GM12874 (cell line): ENCODE results near the gene AP3S1.

ENCODE experiments used
- TF ChIP-seq, protein P1 (sequence below): IDR thresholded peaks from 2 replicates; pipeline ENCODE4 v1.5.1; 2011; ENCODE audit warnings: low read depth, mild to moderate bottlenecking, control low read depth, low read length, moderate library complexity; ENCODE audit not compliant: insufficient read depth

AP3S1 gene

DNA sequence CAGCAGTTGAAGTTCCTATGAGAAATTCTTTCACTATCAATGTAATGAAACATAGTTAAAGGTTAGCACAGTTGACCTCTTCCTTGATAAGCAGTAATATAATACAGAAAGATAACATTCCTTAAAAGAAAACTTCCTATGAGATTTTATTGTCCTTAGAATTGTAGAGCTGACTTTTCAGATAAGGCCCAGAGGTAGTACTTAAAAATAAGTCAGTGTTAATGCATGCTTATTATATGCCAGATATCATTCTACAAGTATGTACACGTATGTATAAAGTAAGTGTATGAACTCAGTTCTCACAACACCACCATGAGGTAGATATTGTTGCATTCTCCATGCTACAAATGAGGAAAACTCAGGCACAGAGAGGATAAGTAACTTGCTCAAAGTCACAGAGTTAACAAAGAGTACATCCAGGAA lies 15.3 kb downstream of the AP3S1 start:
- TF ChIP-seq, protein P1, sequence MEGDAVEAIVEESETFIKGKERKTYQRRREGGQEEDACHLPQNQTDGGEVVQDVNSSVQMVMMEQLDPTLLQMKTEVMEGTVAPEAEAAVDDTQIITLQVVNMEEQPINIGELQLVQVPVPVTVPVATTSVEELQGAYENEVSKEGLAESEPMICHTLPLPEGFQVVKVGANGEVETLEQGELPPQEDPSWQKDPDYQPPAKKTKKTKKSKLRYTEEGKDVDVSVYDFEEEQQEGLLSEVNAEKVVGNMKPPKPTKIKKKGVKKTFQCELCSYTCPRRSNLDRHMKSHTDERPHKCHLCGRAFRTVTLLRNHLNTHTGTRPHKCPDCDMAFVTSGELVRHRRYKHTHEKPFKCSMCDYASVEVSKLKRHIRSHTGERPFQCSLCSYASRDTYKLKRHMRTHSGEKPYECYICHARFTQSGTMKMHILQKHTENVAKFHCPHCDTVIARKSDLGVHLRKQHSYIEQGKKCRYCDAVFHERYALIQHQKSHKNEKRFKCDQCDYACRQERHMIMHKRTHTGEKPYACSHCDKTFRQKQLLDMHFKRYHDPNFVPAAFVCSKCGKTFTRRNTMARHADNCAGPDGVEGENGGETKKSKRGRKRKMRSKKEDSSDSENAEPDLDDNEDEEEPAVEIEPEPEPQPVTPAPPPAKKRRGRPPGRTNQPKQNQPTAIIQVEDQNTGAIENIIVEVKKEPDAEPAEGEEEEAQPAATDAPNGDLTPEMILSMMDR = no peak

DNA sequence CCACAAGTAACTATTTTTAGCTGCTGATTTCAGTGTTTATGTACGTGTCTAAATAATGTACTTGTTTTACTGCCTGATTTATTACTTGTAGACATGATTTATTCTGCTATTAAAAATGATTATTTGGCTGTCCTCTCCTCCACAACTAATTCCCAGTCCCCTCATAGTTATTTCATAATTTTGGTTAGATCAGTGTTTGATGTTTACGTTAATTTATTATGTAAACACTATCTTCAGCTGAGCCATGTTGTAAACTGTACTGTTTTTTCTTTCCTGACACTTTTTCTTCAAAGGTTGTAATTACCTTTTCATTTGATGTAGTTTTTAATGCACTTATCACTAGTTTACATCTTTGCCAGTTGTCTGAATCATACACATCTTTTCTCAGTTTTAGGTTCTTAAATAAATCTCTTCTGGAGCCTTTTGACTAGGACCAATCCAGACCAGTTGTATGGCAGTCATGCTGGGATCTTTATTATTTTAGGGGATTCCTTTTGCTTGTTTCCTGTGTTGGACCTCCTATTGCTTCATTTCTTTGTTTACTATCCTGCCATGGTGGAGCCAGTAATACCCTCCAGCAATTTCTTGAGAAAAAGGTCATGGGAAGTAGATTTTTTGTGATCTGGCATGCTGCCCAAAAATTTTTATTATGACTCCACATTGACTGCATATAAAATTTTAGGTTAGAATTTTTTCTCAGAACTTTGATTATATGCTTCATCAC lies 16.1 kb downstream of the AP3S1 start:
- TF ChIP-seq, protein P1 = no peak

DNA sequence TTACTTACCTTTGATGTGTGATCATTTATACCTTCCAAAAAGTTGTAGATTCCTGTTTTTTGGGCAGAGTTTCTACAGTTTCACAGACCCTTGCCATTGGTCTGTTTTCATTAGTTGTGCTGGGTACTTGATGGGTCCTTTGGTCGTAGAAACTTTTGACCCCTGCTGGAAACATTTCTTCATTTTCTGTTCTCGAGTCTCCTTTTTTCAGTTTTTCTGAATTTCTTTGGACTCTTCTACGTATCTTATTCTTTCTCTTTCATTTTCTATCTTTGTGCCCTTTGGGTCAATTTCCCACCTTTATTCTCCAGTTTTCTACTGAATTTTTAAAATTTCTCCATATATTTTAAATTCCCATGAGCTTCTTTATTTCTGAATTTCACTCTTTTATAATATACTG lies 16.7 kb downstream of the AP3S1 start:
- TF ChIP-seq, protein P1 = no peak

DNA sequence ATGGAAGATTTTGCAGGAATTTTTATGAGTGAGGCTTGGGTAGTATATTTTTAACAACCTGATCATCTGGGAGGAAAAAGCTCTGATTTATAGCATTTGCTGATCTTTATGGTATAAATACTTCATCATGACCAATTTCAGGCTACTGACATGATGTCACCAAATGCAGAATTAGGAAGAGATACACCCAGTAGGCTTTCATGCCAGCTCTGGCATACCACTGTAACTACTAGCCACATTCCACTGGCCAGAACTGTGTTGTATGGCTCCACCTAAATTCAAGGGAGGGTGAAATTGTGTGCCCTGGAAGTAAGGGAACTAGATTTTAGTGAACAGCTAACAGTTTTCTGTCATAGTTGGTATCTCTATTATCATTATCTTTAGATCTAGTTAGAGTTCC lies 17.6 kb downstream of the AP3S1 start:
- TF ChIP-seq, protein P1 = no peak

DNA sequence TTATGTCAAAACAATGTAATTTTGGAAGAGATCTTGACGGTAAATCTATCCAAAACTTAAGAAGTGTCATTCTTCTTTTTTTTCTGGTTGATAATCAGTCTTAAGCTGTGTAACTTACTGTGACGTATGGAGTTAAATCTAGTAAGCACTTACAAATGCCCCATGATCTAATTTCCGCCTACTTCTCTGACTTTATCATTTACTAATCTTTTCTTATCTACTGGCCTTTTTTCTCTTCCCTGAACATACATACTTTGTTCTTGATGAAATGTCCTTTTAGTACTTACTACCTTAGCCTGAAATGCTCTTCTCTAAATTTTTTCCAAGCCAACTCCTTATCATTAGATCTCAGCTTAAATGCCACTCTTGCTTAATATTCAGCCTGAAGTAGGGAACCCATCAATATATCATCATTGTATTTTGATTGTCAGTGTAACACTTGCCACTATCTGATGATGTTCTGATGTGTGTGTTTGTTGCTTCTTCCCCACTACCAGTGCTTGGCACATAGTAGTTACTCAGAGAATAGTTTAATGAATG lies 27.6 kb downstream of the AP3S1 start:
- TF ChIP-seq, protein P1 = no peak

DNA sequence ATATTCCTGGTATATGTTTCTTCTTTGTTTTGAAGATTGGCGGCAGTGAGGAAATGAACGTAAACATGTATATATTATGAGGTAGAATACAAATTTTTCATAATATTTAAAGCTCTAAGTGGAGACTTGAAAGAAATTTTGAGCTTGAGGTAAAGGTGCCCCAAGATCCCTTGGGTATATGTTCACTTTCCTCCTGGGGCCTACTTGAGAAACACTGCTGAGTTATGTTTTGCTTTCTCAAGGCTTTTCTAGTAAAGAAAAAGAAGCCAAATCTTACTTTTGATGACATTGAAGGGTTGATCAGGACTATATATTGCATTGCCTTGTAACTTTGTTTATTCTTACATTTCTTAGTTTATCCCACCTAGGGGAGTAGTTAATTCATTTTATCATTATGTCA lies 30.7 kb downstream of the AP3S1 start:
- TF ChIP-seq, protein P1 = no peak

DNA sequence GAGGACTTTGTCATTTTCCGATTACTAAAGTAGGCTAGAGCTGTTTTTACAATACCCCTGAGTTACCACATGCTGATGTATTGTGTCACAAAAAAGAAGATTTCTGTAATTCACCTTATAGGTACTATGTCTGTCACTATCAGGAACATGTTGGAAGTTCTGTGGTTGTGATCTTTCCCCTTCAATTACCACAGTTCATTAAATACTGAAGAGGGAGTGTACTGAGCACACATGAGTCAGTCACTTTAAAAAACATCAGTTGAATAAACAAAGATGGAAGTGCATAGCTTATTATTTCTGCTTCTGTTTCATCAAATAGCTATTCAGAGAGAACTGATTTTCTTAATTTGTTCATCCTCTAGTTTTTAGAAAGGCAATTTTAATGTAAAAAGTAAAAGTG lies 31.7 kb downstream of the AP3S1 start:
- TF ChIP-seq, protein P1 = no peak
